HG02970 (cell line): ENCODE data around the gene CYP2C19.
"Not testable (repeated sequence)": the region's sequence is repeated elsewhere in the genome, so short reads cannot be mapped to it uniquely, and the experiment has no call there.

Source experiments
- ATAC-seq: cut with Tn5 transposase; IDR thresholded peaks from one replicate; pipeline ENCODE4 v1.9.1; 2021; ENCODE audit warnings: mild to moderate bottlenecking, moderate library complexity, moderate number of reproducible peaks; ENCODE audit not compliant: unreplicated experiment, low FRiP score

CYP2C19 gene

DNA sequence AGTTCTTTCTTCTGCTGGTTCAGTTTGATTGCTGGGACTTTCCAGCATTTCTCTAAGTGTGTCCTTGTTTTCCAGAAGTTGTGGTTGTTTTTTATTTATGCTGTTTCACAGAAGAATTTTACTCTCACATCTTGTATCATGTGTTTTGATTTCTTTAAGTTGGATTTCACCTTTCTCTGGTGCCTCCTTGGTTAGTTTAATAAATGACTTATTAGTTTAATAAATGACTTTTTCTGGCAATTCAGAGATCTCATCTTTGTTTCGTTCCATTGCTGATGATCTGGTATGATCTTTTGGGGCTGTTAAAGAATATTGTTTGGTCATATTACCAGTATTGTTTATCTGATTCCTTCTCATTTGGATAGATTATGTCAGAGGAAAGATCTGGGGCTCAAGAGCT lies 116.2 kb downstream of the CYP2C19 start:
- no peak for ATAC-seq

DNA sequence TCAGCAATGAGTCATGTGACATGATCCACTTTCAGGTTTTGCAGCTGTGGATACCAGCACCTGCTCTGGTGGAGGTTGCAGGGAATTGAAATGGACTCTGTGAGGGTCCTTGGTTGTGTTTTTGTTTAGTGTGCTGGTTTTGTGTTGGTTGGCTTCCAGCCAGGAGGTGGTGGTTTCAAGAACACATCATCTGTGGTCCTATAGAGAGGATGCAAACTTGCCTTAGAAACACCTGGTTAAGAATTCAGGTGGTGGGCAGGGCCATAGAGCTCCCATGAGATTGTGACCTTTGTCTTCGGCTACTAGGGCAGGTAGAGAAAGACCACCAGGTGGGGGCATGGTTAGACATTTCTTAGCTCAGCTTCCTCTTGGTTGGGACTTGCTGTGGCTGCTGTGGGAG lies 116.7 kb downstream of the CYP2C19 start:
- no peak for ATAC-seq

DNA sequence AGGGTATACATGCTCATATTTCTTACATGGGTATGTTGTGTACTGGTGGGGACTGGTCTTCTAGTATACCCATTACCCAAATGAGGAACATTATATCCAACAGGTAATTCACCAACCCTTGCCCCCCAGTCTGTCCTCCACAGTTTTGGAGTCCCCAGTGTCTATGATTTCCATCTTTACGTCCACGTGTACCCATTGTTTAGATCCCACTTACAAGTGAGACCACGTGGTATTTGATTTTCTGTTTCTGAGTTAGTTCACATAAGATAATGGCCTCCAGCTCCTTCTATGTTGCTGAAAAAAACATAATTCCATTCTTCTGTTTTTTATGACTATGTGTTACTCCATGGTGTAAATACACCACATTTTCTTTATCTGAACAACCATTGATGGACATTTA lies 126.6 kb downstream of the CYP2C19 start:
- no peak for ATAC-seq

DNA sequence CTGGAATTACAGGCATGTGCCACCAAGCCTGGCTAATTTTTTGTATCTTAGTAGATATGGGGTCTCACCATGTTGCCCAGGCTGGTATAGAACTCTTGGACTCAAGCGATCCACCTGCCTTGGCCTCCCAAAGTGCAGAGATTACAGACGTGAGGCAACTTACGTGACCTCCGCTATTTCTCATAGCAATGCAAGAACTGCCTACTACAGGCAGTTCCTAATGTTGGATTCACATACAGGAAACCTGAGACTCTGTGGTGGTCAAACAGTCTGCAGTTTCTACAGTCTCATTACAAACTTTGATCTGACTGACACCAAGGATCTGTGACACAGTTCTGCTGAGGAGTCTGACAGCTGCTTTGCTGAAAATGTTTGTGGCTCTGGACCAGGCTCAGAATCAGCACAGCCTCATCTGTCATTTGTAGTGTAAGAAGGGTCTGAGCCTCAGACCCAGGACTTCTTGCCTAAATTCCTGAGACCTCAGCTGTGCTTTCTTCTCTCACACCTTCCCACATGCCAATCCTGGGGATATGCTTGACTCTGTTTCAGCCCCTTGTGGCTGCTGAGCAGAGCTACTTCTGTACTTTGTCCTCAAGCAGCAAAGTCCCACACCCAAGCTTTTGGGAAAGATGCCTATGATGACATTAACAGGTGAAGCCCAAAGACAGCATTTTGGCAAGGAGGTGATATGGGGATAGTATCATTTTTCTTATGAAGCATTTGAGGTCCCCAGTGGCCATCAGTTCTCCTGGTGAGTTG lies 128.0 kb downstream of the CYP2C19 start:
- no peak for ATAC-seq

DNA sequence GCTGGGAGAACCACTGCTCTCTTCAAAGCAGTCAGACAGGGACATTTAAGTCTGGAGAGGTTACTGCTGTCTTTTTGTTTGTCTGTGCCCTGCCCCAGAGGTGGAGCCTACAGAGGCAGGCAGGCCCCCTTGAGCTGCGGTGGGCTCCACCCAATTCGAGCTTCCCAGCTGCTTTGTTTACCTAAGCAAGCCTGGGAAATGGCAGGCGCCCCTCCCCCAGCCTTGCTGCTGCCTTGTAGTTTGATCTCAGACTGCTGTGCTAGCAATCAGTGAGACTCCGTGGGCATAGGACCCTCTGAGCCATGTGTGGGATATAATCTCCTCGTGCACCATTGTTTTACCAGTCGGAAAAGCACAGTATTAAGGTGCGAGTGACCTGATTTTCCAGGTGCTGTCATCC lies 135.9 kb downstream of the CYP2C19 start:
- not testable (repeated sequence) for ATAC-seq

DNA sequence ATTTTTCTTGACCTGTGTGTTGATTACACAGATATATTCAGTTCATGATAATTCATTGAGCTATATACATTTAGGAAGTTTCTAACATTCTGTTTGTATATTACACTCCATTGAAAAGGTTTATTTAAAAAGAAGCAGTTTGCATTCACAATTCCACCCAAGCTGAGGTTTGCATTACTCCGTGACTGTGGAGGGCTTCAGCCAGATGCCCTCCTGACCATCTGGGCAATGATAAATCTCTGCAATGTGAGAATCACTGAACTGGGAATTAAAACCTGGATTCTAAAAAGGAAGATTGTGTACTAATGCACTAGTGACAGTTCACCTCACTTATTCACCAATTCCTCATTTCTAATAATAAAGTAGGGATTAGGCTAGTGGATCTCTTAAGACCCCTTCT lies 139.6 kb downstream of the CYP2C19 start:
- no peak for ATAC-seq

DNA sequence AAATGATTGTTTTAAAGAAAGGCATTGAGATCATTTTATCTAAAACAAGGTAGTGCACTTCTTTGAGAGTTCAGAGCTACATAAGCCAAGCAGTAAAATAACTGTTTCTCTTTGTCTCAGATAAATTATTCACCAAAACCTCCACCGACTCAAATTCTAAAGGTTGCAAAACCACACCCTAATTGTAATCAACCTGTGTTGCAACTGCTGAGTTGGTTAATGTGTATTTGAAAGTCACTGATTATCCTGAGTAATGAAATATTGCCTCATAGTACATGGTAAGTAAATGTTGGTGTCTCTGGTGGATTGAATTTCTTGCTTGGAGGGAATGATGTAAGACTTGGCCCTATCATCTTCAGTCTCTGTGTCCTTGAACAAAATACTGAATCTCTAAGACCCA lies 140.1 kb downstream of the CYP2C19 start:
- ATAC-seq: peak; percentile 69
